NT2/D1 (cell line): ENCODE data around the gene GDF10.

Source experiments
- YY1 ChIP-seq: IDR thresholded peaks from 2 replicates; pipeline ENCODE4 v1.6.1; 2011; ENCODE audit not compliant: insufficient read length, insufficient read depth
- ZNF274 ChIP-seq: IDR thresholded peaks from 2 replicates; pipeline ENCODE4 v1.6.1; 2011; ENCODE audit warnings: mild to moderate bottlenecking, low read depth, low read length

DNA sequence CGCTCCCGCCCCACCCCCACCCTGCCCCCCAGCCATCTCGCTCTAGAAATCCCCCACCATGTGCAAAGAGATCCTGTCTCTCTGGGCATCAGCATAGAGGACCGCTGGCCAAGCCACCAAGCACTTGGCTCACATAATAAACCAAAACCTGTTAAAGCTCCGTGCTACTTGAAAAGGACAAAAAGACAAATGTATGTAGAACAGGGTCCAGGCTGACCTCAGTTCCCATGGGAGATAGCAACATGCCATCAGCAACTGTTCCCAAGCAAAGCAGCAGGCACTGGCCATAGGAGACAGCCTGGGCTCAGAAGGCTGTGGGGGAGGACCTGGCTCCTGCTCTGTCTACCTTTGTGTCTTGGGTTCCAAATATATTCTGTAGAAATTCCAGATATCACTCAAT, 38.4 kb upstream of the GDF10 start:
- TF ChIP-seq ZNF274 (no peak), YY1 (no peak)
